Non-pigmented ciliary epithelial cell (primary cell): ENCODE measurements around the gene SYNJ1.
A peak's percentile ranks its signal among the peaks of the same experiment; 100 is the strongest.
"Not testable (repeated sequence)": the region's sequence is repeated elsewhere in the genome, so short reads cannot be mapped to it uniquely, and the experiment has no call there.

ENCODE experiments used
- DNase-seq: peaks from one replicate; pipeline ENCODE4 v3.0.0-alpha.2; 2010; ENCODE audit warnings: low read depth

Gene SYNJ1

DNA sequence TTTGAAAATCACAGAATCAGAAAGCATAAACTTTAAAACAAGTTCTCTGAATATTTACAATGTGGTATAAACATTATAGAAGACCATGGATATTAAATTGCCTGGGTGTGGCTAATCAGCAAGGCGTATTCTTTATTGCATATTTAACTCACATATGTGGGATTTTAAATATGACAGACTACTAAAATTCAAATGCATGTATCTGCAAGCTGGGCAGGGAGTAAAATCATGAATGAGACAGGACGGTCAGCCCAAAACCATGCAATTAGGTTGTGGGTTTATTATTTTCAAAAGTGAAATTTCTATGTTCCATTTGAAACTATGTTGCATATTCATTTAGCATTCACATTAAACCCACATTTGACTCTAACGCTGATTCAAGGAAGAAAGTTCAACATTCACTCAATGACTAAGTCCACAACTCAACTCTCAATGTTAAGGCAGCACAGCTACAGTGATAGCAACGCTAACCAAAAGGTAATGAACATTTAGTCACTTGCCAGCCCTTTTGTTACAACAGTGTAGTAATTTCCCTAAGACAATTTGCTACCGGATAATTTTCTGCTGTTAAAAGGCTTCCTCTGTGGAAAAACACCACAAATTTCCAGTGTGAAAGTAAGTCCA is 6.3 kb upstream of the SYNJ1 start:
- no peak for DNase-seq

DNA sequence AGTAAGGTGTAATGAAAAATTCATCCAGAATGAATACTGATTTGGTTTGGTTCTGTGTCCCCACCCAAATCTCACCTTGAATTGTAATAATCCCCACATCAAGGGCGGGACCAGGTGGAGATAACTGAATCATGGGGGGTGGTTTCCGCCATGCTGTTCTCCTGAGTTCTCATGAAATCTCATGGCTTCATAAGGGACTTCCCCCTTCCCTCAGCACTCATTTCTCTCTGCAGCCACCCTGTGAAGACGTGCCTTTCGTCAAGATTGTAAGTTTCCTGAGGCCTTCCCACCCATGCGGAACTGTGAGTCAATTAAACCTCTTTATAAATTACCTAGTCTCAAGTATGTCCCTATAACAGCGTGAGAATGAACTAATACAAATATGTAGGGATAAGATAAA is 5.5 kb upstream of the SYNJ1 start:
- no peak for DNase-seq

DNA sequence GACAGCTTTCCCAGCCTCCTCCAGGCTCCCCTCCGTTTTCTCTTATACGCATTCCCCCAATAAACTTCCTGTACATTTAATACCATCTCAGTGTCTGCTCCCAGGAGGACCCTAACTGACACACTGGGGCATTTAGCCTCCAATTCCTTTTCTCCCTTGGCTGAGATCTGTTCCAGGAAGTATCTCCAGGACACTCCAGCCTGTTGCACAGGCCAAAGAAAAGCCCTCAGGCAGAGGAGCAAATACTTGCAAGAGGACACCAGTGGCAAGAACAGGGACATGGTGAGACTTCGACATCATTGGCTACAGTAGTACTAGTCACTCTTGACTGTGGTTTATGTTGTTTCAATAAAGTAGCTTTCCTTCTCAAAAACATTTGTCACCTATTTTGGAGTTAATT is 4.7 kb upstream of the SYNJ1 start:
- DNase-seq = no peak

DNA sequence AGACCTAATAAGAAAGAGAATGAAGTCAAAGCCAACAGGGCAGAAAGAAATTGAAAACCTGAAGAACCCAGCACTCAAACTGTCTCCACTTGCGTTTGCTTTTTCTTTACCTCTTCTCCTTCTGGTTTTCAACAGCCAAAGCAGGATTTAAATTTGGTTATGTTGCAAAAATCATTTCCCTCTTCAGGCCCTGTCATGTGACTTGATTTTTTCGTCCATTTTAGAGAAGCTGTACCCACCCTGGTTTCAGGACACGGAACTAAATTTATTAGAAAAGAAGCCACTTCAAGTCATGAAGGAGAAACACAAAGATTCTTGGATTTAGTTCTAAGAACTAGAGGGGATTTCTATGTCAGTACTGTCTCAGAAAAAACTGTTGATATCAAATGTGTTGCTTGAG is 1.0 kb upstream of the SYNJ1 start:
- DNase-seq = no peak

DNA sequence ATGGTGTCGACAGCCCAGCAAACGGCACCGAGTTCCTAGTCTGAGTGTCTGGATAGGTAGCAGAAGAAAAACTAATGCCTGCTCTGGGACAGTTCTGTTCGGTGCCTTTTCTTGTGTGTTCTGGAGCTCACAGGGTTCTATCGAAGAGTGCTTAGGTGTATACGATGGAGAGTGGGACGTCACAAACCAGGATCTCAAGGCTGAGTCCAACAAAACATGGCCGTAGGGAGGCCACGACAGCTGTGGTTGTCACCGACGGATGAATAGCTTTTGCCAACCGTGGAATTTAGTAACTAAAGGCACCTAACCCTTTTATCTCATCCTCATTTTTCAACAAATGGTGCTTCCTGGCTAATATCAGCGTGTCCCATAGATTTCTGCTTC is 635 bp upstream of the SYNJ1 start:
- DNase-seq = no peak

DNA sequence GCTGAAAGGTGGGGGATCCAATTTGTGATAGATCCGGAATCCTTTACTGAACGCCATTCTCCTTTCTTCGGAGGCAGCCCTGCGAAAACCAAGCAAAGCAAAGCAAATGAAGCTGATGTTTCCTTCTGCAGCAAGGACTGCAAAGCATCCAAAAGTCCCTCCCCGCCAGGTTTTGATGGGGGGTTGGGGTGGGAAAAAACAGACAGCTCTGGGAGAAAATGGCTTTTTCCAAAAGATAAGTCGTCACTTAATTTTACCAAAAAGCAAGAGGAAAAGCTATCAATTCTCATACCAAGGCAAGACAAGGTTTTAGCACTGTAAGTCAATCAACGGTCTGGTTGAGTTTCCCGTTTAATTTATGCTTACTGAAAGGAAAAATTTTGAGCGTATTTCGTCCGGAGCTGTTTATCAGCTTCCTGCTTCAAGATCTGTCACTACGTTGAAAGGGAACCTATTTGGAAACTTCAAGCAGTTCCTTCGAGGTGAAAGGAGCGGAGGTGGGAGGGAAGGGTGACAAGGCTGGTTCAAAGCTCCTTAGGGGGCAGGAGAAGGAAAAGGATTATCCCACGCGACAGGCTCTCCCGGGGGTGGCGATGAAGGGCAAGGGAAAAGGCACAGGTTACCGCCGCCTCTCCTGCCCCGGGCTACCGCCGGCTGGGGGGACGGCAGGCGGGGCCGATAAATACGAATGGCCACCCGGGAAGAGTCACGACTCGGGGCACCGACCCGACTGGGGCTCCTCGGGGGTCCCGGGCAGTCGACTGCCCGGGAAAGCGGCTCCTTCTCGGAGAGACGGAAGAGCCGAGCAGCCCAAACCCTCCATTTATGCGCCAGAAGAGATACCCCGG is 750 bp downstream of the SYNJ1 start:
- no peak for DNase-seq

DNA sequence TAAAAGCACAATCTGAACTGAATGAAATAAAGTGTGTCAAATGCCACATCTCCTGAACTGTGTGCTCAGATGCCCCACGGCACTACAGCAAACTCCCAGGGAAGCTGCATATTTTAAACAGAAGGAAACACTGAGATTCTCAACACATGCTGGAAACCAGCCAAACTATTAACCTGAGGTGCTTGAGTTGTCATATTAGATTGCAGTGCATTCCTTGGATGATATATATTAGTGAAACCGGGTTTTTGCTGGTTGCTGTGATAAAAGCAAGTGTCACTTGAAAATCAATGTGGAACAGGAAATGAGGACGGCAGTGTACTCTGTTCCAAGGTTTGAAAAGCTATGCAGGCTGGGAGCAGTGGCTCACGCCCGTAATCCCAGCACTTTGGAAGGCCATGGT is 8.7 kb downstream of the SYNJ1 start:
- DNase-seq = no peak

DNA sequence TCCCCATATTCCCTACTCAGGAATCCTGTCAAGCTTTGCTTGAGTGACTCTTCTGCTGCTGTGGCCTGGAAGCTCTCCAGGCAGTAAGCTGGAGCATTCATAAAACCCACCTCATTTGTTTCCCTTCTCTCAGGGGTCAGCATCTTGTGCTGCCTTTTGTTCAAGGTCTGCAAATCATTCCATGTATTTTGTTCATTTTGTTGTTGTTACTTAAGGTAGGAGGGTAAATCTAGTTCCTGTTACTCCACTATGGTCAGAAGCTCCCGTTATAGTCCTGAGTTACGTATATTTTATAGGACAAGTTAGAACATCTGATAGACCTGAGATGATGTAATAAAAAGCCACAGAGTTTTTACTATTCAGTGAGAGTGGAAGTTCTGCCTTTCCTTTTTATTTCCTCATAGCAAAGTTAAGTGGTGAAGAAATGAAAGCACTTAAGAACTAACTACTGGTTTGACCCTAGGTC is 9.9 kb downstream of the SYNJ1 start:
- no peak for DNase-seq

DNA sequence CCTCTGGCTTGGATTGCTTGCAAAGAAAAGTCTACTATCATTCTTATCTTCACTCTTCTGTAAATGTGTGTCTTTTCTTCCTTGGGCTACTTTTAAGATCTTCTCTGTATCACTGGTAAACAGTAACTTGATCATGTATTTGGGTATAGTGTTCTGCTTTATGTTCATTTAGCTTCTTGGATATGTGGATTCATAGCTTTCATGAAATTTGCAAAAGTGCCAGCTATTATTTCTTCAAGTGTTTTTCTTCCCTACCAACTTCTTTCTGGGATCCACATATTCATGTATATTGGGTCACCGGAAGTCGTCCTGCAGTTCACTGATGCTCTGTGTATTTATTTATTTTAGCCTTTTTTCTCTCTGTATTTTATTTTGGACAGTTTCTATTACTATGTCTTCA is 11.3 kb downstream of the SYNJ1 start:
- DNase-seq = no peak

DNA sequence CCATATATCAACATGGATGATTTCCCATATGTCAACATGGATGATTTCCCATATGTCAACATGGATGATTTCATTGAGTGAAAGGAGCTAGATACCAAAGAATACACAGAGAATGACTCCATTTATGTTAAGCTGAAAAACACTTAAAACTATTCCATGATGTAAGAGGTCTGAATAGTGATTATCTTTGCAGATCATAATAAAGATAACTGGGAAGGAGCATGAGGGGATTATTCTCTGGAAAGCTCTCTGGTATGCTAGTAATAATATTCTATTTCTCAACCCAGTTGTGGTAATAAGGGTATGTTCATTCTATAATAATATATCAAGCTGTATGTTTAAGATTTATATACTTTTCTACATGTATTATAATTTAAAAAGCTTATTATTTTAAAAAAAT is 14.1 kb downstream of the SYNJ1 start:
- no peak for DNase-seq

DNA sequence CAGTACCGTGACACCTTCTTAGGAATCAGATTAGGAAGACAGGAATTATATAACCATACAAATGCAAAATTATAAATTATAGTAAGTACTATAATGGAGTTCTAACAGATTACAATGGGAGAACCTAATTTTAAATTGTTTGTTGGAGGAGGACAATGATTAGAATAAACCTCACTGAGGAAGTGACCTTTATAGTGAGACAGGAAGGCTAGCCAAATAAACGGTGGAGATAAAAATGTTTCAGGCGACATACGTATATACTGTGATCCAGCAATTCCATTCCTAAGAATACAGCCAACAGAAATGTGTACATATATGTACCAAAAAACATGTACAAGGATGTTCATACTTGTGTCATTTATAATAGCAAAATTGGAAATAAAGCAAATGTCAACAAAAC is 15.2 kb downstream of the SYNJ1 start:
- DNase-seq = no peak

DNA sequence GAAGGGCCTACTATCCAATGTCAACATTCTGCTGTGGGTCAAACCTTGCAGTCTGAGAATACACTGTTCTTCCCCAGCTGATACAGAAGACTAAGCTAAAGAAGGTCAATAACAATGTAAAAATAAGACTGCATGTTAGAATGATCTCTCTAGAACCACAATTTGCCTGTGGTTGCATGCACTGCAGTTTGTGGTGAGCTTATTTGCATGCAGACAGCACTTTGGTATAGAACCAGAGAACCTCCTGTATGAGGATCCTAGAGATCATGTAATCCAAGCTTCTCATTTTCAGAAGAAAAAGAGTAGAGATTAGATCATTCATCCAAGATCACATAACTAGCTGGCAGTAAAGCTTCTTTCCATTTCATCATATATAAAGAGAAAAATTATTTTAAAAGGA is 15.8 kb downstream of the SYNJ1 start:
- no peak for DNase-seq

DNA sequence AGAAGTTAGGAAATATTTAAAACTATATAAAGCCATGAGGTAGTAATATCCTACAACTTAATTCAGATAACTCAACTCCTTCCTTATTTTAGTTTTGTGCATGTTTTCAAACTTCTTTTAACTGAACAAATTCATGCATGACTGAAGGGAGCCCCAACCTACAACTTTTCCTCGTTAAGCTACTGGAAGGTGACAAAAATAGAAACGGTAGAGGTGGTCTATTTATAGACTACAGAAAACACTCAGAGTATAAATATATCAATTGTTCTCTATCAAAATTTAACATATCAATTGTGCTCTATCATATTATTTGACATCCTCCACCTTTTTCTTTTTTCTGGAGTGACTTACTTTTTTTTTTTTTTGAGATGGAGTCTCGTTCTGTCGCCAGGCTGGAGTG is 16.8 kb downstream of the SYNJ1 start:
- no peak for DNase-seq

DNA sequence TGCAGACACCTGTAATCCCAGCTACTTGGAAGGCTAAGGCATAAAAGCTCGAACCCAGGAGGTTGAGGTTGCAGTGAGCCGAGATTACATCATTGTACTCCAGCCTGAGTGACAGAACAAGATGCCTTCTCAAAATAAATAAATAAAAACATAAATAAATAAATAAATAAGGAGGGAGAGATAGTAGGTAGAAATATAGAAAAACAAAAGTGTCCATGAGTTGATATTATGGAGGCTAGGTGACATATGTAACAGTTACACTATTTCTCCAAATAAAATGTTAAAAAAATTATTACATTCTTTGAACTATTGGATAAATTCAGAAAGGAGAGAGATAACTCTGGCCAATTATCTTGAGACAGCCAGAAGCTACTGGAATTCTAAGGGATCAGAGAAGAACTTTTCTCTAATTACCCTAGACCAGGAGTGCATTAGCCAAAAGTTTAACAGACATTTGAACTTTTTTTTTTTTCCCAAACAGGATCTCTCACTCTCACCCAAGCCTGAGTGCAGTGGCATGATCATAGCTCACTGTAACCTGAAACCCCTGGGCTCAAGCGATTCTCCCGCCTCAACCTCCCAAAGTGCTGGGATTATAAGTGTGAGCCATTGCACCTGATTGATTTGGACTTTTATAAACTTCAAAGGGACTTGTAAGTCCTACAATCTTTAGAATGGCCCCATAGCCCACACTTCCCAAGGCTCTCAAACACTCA is 17.6 kb downstream of the SYNJ1 start:
- no peak for DNase-seq

DNA sequence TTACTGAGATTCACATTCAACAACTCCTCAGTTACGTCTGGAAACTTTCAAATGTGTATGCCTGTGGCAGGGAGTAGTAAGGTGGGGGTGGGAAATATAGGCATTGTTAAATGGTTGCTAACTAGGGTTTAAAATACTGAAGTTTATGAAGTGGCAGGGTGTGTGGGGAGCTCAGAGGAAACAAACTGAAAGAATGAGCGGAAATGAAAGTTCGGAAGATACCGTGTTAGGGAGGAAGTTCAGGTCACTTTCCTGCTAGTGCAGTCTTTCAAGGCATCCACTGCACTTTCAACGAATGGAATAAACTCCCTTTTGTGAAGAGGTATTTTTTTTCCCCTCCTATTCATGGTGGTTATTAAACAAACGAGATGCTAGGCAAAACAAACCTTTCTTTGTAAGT is 19.7 kb downstream of the SYNJ1 start:
- DNase-seq = no peak

DNA sequence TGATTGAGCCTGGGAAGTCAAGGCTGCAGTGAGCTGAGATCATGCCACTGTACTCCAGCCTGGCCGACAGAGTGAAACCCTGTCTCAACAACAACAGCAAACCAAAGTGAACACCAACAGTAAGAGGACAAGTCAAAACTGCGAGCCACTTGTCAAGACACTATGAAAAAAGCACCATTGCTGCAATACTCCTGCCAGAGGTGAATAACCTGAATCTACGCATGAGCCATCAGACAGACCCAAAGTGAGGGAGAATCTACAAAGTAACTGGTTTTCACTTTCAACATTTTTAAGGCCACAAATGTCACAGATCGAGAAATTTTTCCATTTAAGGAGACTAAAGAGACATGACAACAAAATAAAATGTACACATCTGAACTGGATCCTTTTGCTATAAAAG is 21.9 kb downstream of the SYNJ1 start:
- DNase-seq = no peak

DNA sequence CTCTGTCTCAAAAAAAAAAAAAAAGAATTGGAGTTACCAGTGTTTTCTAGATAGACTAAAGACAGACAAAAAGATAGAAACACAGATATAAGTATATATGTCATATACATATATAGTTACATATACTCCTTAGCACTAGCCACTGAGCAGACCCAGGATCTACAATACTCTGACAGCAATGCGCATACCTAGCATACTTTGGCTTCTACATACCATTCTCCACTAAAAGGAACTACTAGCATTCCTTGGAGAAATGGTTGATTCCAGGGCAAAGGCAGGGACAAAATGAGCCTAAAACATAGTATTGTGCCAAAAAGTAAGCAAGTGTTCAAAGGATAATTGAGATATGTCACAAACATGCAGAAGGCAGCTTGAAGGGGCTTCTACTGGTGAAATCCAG is 22.7 kb downstream of the SYNJ1 start:
- DNase-seq = no peak

DNA sequence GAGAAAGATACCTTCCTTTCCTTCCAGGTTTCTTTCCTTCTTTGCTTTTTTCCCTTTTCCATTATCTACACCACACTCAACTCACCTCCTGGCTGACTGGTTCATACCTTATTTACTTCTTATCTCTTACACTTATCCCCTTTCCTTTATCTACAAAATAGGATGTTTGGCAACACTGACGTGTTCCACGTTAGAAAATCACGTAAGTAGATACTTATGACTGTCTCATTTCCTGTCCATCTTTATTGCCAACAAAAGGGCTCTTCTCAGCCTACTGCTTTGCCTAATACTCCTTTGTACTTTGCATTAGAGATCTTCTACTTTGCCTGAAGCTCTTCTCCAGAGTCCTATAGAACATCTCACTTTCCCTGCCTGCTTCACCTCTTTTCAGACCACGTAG is 25.1 kb downstream of the SYNJ1 start:
- DNase-seq = peak; percentile 20

DNA sequence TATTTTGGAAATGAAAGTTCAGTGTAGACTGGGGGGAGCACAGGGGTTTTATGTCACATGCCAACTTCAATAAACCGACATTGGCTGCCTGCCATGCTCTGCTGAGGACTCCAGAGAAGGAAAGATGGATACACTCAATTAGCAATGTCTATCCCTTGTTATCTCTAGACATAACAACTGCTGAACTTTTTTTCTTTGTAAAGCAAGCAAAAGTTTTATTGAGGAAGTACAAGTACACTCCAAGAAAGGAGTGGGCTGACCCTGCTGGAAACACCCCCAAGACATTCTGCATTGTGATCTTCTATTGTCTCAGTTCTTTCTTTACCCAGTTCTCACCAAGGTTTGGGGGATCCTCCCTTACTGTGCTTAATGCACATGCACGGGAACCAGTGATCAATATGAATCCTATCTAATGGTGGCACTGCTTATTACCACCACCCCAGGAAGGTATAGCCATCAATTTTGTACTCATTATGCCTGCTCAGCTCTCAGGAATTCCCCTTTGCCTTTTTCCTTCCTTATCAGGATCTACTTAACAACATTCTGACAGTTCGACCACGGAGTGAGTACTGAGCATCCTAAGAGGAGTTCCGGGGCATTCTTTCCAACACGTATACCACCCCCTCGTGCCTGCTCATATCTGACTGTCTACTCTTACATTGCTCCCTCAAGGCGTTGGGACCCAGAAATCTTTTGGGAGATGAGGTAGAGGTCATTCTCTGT is 28.7 kb downstream of the SYNJ1 start:
- no peak for DNase-seq

DNA sequence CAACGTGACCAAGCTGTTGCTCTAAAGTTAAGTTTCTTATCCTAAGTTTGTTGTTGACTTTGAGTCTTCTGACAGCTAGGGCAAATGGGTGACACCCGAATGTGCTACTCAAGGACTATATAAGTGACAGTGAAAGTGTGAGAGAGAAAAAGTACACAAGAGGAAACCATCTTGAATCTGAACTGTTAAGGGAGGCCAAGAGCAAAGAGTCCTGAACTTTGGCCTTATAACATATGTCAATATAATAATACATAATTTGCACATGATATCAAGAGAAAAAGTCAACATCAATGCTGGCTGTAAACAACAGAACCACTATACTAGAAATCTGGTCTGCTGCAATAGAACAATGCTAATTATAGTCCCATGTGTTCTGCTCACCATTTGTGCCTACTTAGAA is 29.5 kb downstream of the SYNJ1 start:
- no peak for DNase-seq

DNA sequence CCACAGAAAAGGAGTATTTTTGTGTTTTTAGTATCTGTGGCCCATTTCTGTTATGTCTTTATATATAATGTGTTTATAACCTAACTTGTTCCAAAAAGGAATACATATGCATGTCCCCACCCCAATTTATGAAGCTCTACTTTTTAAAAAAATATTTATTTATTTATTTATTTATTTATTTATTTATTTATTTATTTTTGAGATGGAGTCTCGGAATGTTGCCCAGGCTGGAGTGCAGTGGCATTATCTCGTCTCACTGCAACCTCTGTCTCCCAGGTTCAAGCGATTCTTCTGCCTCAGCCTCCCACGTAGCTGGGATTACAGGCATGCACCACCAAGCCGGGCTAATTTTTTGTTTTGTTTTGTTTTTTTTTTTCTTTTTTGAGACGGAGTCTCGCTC is 32.3 kb downstream of the SYNJ1 start:
- not testable (repeated sequence) for DNase-seq

DNA sequence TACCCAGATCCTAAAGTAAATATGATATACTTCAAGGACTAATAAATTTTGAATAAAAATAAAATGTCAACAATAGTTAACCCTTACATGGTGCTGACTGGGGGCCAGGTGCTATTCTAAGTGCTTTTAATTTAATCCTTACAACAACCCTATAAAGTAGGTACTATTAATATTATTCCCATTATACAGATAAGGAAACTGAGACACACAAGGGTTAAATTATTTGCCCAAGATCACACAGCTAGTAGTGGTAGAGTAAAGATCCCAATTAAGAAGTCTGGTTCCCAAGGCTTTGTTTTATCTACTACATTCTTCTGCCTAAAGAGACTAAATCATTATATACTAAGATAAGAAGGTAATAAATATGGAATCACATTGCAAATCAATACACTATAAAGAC is 34.2 kb downstream of the SYNJ1 start:
- no peak for DNase-seq

DNA sequence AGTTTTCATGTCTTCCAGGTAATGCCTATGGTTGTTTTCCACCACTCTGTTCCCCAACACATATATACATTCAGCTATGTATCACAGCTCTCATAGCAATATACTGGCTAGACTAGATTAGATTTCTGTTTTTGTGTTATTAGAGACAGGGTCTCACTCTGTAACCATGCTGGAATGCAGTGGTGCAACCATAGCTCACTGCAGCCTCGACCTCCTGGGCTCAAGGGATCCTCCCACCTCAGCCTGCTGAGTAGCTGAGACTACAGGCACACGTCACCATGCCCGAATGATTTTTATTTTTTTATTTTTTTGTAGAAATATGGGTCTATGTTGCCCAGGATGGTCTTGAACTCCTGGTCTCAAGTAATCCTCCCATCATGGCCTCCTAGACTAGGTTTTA is 37.7 kb downstream of the SYNJ1 start:
- no peak for DNase-seq
